NCI-H187 treated with DMSO at 0.1 percent for 48 hours (cell line): ENCODE results near the gene RPS6KA2.

Source experiments
- DNase-seq: peaks from one replicate; lab custom pipeline; 2025; lab: John Stamatoyannopoulos, UW

Gene RPS6KA2

DNA sequence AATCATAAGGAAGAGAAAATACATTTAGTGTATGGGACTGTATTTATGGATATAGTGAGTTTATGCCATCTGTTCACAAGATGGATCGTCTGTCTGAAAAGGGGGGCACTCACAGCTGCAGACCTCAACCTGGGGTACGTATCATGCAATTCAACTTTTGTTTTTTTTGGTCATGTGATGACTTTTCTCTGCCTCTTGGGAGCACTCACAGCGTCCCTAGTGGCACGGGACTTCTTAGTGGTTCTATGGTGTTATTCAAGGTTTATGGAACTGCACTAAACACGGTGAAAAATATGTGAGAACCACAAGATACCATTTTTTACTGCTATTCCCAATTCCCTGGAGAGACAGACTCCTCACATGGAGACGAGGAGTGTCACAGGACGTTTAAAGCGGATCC is 183.9 kb downstream of the RPS6KA2 start:
- DNase-seq, result no peak

DNA sequence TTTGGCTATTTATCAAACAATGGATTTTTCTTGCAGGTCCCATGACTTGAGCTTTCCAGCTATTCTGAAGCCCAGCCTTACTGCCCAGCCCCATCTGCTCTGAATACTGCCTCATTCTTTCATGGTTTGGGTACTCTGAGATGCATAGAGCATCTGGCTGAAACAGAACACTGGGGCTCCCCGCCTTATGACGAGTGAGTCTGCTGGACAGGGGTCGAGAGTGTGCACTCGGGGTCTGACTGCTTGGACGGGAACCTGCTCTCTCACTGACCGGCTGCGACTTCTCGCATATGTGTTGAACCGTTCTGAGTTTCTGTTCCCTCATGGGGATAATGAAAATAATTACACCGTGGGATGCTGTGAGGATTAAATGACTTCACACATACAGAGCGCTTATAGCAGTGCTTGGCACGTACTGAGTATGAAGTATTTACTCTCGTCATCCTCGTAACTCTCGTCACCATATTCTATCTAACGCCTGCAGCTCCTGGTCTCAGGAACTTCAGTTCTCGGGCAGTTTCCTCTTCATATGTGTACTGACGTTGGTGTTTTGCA is 184.8 kb downstream of the RPS6KA2 start:
- no peak for DNase-seq

DNA sequence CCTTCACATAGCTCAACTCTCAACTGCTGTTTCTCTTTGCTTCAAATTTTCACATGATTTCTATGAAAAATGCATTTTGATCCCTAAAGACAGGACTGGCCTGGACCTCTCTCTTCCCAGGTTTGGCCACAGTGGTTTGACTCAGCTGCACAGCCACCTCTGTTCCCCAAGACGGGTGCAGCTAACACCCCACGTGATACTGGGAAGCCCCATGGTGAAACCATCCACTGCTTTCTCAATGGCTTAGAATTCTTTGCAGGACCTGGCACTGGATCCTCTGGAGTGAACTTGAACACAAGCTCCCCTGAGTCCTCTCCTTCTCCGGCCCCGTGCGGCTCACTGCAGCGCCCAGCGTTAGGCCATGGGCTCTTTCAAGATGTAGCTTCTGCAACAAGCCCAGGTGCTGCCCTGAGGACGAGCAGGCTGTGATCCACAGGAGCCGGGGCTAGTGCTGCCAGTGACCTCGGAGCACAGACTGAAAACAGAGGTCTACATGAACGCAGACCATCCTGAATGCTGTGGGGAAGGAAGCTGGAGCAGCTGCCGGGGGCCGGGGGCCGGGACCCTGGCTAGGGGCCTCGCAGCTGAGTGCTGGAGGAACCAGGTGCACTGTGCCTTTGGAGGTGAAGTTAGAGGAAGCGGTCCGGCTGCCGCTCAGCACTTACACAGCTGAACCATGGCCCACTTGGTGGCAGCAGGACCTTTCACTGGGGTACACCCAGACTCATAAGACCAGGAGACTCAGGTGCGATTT is 185.5 kb downstream of the RPS6KA2 start:
- DNase-seq, result no peak

DNA sequence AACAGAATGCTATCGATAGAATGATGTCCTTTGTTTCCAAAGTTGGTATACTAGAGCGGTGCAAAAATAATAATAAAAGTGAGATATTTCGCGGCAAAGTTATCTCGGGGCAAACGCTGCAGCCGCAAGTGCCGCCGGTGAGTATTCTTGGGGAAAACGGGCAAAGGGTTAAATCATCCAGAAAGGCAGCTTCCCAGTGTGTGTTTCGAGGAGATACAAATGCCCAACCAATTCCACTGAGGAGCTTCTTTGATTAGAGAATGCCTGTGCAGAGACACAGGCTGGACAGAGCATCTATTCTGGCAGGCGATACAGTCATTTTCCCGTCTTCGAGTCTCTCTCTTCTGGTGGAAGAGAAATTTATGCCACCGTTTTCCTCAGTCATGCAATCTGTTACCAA is 186.3 kb downstream of the RPS6KA2 start:
- DNase-seq, result no peak

DNA sequence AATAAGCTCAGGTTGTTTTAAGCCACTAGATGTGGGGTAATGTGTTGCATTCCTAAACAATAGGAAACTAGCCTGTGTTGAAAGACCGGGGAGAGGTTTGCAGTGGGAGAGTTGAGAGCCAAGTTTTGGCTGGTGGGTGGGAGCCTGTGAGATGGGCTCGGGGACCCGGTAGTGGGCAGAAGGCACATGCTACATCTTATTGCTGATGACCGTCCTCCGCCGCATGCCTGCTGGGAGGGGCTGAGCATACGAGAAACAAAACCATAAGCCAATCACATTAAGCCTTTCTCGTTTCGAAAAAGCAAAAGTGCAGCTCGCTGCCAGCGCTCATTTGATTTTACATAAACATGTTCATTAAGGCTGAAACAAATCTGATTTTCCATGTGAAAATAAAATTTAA is 186.9 kb downstream of the RPS6KA2 start:
- no peak for DNase-seq

DNA sequence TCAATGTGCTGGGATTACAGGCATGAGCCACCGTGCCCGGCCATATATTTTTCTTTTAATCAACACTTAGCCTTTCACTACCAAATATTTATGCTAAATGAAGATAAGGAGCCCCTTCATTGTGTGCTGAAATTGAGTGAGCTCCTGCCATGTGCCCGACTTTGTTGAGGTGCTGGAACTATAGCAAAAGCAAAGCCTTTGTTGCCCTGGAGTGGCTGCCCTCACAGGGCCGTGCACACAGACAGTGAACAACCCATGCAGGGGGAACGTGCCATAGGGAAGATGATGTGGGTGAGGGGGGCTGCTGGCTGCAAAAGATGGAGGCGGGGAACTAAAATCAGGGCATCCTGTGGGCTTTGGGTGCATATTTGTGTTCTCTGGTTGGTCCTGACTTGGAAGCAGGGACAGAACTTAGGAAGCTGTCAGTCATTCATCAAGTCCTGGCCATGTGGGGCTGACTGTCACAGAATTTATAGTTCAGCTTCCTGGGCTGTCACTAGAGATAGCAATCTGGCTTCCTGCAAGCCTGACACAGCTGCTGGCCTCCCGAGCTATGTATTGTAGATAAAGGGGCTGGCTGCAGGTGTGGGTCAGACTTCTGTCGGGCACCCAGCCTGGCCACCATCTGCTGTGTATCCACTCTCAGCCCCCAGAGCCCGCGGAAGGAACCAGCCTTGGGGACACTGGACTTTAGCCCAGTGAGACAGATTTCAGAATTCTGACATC is 187.5 kb downstream of the RPS6KA2 start:
- no peak for DNase-seq

DNA sequence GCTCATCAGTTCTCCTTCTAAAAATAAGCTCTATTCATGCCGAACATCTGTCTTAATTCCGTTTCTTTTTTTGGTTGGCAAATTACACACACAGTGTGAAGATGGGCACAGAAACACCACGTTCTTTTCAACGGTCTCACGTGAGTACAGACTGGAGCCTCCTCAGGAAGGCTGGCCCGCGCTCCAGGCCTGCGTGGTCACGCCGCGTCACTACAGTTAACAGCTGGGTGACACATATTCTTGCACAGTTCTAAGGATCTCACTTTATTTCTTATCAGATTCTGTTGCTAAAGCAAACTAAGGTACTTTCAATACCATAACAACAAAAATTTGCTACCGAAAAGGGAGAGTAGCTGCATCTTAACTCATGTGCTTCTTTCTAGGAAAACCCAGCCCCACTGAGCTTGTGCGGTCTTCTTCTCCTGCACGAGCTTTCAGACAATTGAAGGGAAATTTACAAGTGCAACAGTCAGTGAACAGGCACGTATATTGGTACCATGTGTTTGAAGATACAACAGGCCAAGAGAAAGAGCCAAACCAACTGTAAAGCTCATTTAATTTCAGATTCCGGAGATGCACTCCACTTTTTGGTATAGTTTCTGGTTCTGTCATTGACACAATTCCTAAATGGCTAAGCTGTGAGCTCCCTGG is 188.7 kb downstream of the RPS6KA2 start:
- no peak for DNase-seq

DNA sequence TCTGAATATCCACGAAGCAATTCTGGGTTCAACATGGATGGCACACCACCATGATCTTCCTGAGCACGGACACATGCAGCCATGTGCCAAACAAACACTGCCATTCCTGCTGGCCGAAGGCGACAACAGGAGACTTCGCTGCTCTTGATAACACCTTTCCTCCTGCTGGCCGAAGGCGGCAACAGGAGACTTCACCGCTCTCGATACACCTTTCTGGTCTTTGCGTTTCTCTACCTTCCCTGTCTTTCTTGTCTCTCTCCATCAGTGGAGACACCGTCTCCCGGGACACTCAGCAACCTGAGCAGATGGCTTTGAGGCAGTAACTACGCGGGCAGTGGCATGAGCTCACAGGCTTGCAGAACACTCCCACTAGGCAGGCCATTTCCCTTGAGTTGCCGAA is 189.4 kb downstream of the RPS6KA2 start:
- DNase-seq, result no peak

DNA sequence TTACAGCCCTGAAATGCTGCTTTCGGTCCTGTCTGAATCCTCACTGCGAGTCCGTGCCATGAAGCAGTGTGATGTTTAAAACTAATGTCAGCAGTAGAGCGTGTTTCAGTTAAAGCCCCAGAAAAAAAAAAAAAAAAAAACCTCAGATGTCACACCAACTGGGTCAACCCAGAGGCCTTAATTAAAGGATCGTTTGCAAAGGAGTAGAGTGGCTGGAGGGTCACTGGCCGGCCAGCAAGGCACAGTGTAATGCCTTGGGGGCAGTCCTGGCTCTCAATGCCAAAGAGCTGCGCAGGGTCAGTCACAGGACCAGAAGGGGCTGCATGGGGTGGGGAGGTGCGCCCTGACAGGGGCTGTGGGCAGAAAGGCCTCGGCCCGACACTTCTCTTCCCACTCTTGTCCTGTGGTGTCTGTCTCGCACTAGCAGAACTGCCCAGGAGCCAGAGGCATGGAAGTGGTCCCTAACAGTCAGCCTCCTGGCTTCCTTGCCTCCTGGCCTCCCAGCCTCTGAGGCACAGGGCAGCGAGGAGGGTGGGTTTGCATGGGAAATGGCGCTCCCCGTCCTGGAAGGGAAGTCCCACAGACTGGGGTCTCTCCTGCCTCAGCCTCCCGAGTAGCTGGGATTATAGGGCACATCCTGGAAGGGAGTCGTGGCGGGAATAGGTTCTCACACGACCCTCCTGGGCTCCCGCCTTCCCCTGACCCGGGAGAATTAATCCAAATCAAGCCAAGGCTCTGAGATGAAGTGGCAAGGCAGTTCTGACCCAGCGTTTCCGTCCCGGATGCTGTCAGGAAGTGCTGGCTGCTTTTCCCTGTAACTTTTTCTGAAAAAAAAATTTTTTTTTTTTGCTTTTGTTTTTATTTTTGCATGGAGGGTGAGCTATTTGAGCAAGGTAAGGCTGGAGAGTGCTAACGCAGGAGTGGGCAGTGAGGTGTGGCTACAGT is 190.6 kb downstream of the RPS6KA2 start:
- no peak for DNase-seq

DNA sequence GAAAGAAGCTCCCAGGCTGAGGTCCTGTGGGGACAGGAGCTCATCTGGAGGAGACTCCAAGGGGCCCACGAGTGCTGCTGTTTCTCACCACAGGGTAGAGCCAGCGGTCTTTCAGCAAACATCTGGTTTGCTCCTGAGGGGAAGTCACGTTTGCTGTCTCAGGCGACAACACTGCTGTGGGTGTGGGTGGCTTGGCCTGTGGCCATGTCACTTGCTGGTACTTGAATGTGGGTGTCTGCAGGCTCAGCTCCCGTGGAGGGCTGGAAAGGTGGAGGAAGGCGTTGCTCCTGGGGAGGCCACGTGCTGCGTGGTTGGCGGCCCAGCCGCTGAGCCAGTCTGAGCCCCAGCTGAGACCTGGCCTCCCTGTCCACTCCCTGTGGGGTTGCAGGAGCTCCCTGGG is 191.5 kb downstream of the RPS6KA2 start:
- DNase-seq, result no peak

DNA sequence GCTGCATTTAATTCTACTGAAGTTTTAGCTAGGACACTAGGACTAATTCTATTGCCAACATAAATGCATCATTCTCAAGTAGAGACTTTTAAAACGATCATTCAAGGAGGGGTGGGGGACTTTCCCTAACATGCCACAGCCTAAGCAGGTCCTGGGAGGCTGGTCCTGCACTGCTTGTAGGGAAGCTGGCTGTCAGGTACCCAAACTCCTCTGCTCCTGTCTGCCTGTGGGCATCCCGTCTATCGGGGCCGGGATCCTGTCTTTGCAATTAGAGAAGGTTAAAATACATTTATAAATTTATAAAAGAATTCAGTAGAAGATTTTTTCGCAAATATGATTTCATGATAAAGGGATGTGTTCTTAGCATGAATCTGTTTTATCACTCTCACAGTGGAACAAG is 192.7 kb downstream of the RPS6KA2 start:
- no peak for DNase-seq

DNA sequence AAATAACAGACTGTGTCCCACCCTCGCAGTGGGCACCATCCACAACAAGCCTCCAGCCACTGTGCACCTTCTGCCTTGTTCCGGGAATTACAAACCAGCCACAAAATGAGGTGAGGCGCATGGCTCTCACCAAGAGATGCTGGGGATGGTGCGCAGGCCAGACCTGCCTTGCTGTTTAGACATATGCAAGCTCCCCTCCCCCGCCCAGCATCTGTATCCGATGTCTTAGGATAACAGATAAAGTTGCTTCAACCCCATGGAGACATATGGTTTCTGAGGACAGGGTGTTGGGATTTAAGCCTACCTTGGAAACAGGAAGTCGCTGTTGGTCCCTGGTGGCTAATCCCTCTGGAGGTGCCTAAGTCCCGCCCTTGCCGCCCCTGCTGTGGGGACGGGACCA is 194.0 kb downstream of the RPS6KA2 start:
- DNase-seq, result no peak

DNA sequence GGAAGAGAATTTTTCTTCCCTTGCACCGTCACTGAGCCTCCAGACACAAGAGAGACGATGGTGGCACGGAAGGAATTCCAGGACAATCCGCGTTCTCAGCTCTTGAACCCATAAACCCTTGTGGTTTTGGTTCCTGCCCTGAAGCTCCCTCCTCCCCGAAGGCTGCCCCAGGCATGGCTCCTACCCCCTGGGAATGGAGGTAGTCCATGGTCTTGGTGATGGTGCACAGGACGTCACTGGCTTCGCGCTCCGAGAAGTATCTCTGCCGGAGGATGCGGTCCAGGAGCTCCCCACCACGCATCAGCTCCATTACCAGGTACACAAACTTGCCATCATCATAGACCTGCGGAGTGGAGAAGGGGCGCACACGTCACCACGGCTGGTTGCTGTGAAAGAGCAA is 196.8 kb downstream of the RPS6KA2 start:
- no peak for DNase-seq

DNA sequence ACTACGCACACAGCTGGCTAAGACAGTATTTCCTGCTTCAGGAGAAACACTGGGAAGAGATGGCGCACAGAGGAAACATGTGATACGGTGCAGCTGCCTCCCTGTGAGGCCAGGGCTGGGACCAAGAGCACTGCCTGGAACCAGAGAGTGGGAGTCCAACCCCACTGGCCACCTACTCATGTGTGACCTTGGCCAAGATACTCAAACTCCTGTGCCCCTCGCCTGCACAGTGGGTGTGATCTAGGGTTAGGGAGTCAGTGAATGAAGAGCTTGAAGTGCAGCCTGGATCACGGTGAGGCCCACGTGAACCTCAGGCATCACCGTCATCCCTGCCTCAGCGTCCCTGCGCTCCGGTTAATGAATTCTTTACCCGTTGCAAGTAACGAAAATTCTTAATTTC is 202.6 kb downstream of the RPS6KA2 start:
- DNase-seq, result no peak

DNA sequence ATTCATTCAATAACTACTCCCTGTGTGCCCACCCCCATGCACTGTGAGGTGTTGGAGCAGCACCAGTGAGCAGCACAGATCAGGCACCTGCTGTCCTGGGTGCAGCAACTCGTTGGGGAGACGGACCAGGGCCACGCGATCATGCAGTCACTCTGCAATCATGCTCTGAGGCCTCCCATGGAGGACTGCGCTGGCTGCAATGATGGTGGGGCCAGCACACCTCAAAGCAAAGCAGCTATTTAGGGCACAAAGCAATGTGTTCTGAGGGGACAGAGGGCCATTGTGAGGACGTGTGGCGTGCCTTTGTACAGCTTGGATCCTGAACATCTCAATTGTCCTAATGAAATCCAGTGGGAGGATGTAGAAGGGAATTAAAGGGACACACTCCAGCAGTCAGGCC is 203.3 kb downstream of the RPS6KA2 start:
- no peak for DNase-seq

DNA sequence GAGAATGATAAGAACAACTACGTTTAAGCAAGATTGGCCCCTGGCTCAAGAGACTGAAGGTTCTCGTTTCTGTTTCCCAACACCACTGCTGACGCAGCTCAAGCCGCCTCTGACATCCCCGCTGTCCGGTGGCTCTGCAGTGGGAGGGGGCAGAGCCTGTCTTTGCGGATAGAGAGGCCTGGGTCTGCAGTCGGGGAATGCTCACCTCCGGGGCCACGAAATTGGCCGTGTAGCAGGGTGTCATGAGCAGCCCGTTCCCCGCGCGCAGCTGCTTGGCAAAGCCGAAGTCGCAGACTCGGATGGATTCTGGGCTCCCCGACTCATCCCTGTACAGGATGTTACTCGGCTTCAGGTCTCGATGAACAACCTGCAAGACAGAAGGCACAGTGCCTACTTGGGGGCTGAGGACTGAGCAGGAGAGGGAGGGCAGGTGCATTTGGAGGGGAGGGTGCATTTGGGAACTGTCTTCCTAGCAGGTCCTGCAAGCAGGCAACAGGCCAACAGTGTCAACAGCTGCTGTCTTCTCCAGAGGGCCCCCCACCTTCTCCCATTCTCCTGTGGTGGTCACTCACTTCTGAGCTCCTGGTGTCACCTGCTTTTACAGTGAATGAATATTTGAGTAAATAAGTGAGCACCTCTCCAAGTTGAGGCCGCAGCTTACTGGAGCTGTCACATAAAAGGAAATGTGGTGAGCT is 203.9 kb downstream of the RPS6KA2 start:
- no peak for DNase-seq

DNA sequence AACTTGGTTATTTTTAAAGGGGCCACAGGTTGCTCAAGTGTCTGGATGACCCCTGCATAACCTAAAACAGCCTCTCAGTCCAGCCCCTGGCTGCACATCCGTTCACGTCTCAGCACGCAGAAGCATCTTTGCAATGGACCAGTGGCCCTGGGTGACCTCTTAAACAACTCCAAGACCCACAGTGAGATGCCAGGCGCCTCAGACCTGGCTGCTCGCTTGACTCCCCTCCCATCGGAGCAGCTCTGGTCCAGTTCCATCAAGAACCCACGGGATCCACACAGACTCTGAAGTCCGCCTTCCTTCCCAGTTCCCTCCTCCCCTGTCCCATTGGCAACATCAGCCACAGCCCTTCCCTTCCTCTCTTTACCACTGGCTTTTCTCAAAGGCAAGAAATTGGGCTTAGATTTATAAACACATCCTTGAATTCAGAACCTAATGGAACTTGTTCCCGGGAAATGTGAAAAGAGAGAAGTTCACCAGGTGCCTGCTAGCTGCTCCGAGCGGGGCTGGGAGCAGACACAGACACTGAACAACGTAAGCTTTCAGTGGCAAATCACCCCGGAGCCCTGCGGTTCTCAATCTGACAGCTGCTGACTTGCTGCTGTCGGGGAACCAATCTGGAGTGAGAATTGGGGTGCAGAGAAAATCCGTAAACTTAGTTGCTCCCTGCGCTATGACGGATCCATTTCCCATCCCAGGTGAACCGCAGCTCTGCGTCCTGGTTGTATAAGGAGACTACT is 204.7 kb downstream of the RPS6KA2 start:
- no peak for DNase-seq

DNA sequence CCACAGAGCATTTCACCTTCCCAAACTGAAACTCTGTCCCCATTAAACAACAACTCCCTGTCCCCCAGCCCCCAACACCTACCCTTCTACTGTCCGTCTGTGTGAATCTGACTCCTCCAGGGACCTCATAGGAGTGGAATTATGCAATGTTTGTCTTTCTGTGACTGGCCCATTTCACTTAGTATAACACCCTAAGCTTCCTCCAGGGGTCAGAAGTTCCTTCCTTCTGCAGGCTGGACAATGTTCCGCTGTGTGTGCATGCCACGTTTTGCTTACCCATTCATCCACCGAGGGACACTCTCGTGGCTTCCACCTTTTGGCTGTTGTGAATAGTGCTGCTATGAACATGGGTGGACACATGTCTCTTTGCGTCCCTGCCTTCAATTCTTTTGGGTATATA is 206.7 kb downstream of the RPS6KA2 start:
- DNase-seq, result no peak

DNA sequence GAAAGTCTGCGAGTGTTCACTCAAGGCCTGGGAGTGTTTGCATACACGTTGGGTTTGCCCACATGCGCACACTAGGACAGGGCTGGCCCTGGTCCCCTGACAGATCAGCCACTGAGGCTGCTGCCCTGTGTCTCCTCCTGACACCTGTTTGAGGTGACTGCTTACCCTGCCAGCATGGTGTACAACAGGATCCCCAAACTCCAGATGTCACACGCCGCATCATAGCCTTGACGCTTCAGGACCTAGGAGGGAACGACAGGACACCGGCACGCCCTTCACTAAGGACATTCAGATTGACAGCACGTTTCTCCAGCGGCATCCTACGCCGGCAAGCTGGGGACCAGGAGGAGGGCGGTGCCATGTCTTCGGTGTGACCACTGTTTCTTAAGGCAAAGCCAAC is 207.3 kb downstream of the RPS6KA2 start:
- DNase-seq, result no peak

DNA sequence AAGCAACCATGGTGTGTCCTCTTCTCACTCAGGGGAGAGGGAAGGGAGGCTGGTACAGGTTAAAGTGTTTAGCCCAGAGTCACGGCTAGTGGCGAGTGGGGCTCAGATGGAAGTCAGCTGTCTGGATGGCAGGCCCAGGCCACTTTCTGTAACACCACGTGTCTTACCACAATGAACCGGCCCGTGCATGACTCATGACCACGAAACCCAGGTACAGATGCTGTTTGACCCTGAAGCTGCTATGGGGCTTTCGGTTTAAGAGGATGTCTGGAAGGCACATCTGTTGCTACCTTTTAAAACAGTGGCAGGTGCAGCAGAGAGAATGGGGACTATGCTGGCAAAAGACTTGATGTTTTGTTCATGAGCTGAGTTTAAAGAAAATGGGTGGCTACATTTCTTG is 207.8 kb downstream of the RPS6KA2 start:
- DNase-seq, result no peak
